ENCODE data around the gene ARHGEF4. TPM values are rescaled to one million over a fixed set of nuclear protein-coding genes. Genes with fewer than 3 reads are reported as not detected.
A peak's percentile ranks its signal among the peaks of the same experiment; 100 is the strongest.

ARHGEF4 gene
- total and polyA plus RNA-seq, 2 donors: 2.9 to 6.5 TPM

GRCh38 chr2:130997198-130997597, 160.5 kb downstream of the ARHGEF4 start:
- no peak overlapping the region for H3K27ac ChIP-seq (ENCODE audit: low read depth in 1 of 2, low read length in 1 of 2)
- H3K4me1 ChIP-seq (ENCODE audit: control insufficient read depth in 2 of 2, insufficient read depth in 2 of 2, low read length in 2 of 2): no peaks in the 10 kb centered on the region
- no peaks in the 10 kb centered on the region for H3K27me3 ChIP-seq (ENCODE audit: control insufficient read depth in 2 of 2, insufficient read depth in 1 of 2, low read length in 1 of 2)
- WGBS: 86% methylated on average over 5 of the region's 5 CpGs
- DNase-seq (ENCODE audit: low read depth in 6 of 9, low spot score in 9 of 9): no peak
- H3K4me3 ChIP-seq (ENCODE audit: low read length in 2 of 2): no peak overlapping the region
- H3K36me3 ChIP-seq (ENCODE audit: control insufficient read depth in 2 of 2, insufficient read depth in 2 of 2, low read length in 1 of 2): no peaks in the 10 kb centered on the region
- no peaks in the 10 kb centered on the region for H3K9me3 ChIP-seq (ENCODE audit: control insufficient read depth in 2 of 2, insufficient read depth in 1 of 2, low read length in 1 of 2)

DNA sequence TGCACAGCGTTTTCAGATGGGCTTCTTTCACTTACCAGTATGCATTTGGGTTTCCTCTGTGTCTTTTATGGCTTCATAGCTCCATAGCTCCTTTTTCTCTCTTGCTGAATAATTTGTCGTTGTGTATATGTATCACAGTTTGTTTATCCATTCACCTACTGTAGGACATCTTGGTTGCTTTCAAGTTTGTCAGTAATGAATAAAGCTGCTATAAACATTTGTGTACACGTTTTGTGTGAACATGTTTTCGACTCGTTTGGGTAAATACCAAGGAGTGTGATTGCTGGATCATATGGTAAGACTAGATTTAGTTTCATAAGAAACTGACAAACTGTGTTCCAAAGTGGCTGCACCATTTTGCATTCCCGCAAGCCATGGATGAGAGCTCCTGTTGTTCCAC, 161.8 kb downstream of the ARHGEF4 start:
- Histone ChIP-seq H3K4me1 (ENCODE audit: control insufficient read depth in 2 of 2, insufficient read depth in 2 of 2, low read length in 2 of 2) (no peaks in the 10 kb centered on the region), H3K4me3 (ENCODE audit: low read length in 2 of 2) (no peak overlapping the region), H3K36me3 (ENCODE audit: control insufficient read depth in 2 of 2, insufficient read depth in 2 of 2, low read length in 1 of 2) (no peaks in the 10 kb centered on the region), H3K27ac (ENCODE audit: low read depth in 1 of 2, low read length in 1 of 2) (no peak overlapping the region), H3K9me3 (ENCODE audit: control insufficient read depth in 2 of 2, insufficient read depth in 1 of 2, low read length in 1 of 2) (no peaks in the 10 kb centered on the region), H3K27me3 (ENCODE audit: control insufficient read depth in 2 of 2, insufficient read depth in 1 of 2, low read length in 1 of 2) (no peaks in the 10 kb centered on the region)
- WGBS: 88% methylated on average over 6 of the region's 6 CpGs
- DNase-seq (ENCODE audit: low read depth in 6 of 9, low spot score in 9 of 9): no peak

GRCh38 chr2:131004446-131005209, 167.9 kb downstream of the ARHGEF4 start:
- Histone ChIP-seq H3K36me3 (ENCODE audit: control insufficient read depth in 2 of 2, insufficient read depth in 2 of 2, low read length in 1 of 2) (no peaks in the 10 kb centered on the region), H3K27me3 (ENCODE audit: control insufficient read depth in 2 of 2, insufficient read depth in 1 of 2, low read length in 1 of 2) (peaks cover 0 to 4% of the 10 kb centered on the region in 2 donors), H3K9me3 (ENCODE audit: control insufficient read depth in 2 of 2, insufficient read depth in 1 of 2, low read length in 1 of 2) (no peaks in the 10 kb centered on the region), H3K4me1 (ENCODE audit: control insufficient read depth in 2 of 2, insufficient read depth in 2 of 2, low read length in 2 of 2) (no peaks in the 10 kb centered on the region), H3K27ac (ENCODE audit: low read depth in 1 of 2, low read length in 1 of 2) (no peak overlapping the region), H3K4me3 (ENCODE audit: low read length in 2 of 2) (no peak overlapping the region)
- WGBS: 96% methylated on average over 11 of the region's 11 CpGs
- no peak for DNase-seq (ENCODE audit: low read depth in 6 of 9, low spot score in 9 of 9)

- H3K4me1 ChIP-seq (ENCODE audit: control insufficient read depth in 2 of 2, insufficient read depth in 2 of 2, low read length in 2 of 2): no peaks in the 10 kb centered on the region
- H3K27me3 ChIP-seq (ENCODE audit: control insufficient read depth in 2 of 2, insufficient read depth in 1 of 2, low read length in 1 of 2): peaks cover 0 to 4% of the 10 kb centered on the region in 2 donors
- WGBS: 84% methylated on average over 16 of the region's 16 CpGs
These were observed 168.7 kb downstream of the ARHGEF4 start for GRCh38 chr2:131005216-131005935.

DNA sequence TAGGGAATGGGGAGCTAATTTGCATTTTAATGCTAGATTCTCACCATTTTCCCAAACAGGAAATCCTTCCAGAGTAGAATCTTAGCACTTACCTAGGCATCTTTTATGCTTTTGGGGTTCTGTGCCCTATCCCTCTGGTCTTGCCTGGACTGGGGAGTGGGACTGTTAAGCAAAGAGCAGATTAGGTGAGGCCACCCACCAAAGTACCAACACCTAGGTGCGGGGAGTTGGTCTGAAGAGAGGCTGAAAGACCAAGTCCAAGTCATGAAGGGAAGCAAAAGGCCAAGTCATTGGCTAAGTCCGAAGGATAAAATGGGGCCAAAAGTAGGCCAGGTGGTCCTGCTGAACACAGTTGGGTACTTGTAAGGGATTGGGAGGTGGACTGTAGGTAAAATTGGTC, 169.8 kb downstream of the ARHGEF4 start:
- WGBS: 96% methylated on average over 2 of the region's 2 CpGs
- Histone ChIP-seq H3K4me3 (ENCODE audit: low read length in 2 of 2) (no peak overlapping the region), H3K4me1 (ENCODE audit: control insufficient read depth in 2 of 2, insufficient read depth in 2 of 2, low read length in 2 of 2) (no peaks in the 10 kb centered on the region), H3K27me3 (ENCODE audit: control insufficient read depth in 2 of 2, insufficient read depth in 1 of 2, low read length in 1 of 2) (peaks cover 0 to 4% of the 10 kb centered on the region in 2 donors), H3K9me3 (ENCODE audit: control insufficient read depth in 2 of 2, insufficient read depth in 1 of 2, low read length in 1 of 2) (no peaks in the 10 kb centered on the region), H3K27ac (ENCODE audit: low read depth in 1 of 2, low read length in 1 of 2) (no peak overlapping the region), H3K36me3 (ENCODE audit: control insufficient read depth in 2 of 2, insufficient read depth in 2 of 2, low read length in 1 of 2) (no peaks in the 10 kb centered on the region)
- no peak for DNase-seq (ENCODE audit: low read depth in 6 of 9, low spot score in 9 of 9)

More at GRCh38 chr2:131005216-131005935, 168.7 kb downstream of the ARHGEF4 start:
- Histone ChIP-seq H3K27ac (ENCODE audit: low read depth in 1 of 2, low read length in 1 of 2) (no peak overlapping the region), H3K4me3 (ENCODE audit: low read length in 2 of 2) (no peak overlapping the region), H3K9me3 (ENCODE audit: control insufficient read depth in 2 of 2, insufficient read depth in 1 of 2, low read length in 1 of 2) (no peaks in the 10 kb centered on the region), H3K36me3 (ENCODE audit: control insufficient read depth in 2 of 2, insufficient read depth in 2 of 2, low read length in 1 of 2) (no peaks in the 10 kb centered on the region)
- no peak for DNase-seq (ENCODE audit: low read depth in 6 of 9, low spot score in 9 of 9)

- DNase-seq (ENCODE audit: low read depth in 6 of 9, low spot score in 9 of 9): no peak
- Histone ChIP-seq H3K36me3 (ENCODE audit: control insufficient read depth in 2 of 2, insufficient read depth in 2 of 2, low read length in 1 of 2) (no peaks in the 10 kb centered on the region), H3K27ac (ENCODE audit: low read depth in 1 of 2, low read length in 1 of 2) (no peak overlapping the region), H3K4me3 (ENCODE audit: low read length in 2 of 2) (no peak overlapping the region), H3K27me3 (ENCODE audit: control insufficient read depth in 2 of 2, insufficient read depth in 1 of 2, low read length in 1 of 2) (peaks cover 0 to 7% of the 10 kb centered on the region in 2 donors), H3K9me3 (ENCODE audit: control insufficient read depth in 2 of 2, insufficient read depth in 1 of 2, low read length in 1 of 2) (no peaks in the 10 kb centered on the region), H3K4me1 (ENCODE audit: control insufficient read depth in 2 of 2, insufficient read depth in 2 of 2, low read length in 2 of 2) (no peaks in the 10 kb centered on the region)
- 98% methylated on average over 1 of the region's 1 CpG for WGBS
These were observed 172.3 kb downstream of the ARHGEF4 start for GRCh38 chr2:131008967-131009366.

DNA sequence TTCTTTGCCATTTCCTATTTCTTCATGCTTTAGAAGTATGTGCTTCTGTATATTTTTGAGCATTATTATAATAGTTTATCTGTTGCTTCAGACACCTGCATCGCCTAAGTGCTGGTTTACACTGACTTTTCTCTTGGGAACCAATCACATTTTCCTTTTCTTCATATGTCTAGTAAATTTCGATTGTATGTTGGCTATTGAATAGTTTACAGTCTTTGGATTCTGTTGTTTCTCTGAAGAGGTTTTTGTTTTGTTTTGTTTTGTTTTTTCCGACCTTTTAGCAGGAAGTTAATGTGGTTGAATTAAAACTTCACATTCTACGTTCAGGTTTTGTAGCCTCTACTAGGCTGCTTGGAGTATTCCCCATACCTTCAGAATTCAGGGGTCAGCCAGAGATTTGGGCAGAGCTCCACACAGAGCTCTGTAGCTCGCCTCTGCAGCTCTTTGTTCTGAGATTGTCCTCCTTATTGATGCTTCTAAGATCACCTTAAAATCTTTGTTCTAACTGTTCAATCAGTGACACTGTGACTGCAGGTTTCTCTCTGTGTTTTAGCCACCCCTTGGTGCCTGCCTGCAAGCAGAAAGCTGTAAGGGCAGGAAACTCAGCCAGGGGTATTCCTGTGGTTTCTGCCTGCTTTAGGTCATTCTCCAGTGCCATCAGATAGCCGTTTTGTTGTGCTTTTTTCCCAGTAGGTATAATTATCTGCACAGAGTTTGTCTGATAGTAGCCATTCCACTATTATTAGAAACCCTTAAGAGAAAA, 173.2 kb downstream of the ARHGEF4 start:
- H3K27me3 ChIP-seq (ENCODE audit: control insufficient read depth in 2 of 2, insufficient read depth in 1 of 2, low read length in 1 of 2): peaks cover 0 to 5% of the 10 kb centered on the region in 2 donors
- H3K36me3 ChIP-seq (ENCODE audit: control insufficient read depth in 2 of 2, insufficient read depth in 2 of 2, low read length in 1 of 2): no peaks in the 10 kb centered on the region
- no peaks in the 10 kb centered on the region for H3K4me1 ChIP-seq (ENCODE audit: control insufficient read depth in 2 of 2, insufficient read depth in 2 of 2, low read length in 2 of 2)
- no peak for DNase-seq (ENCODE audit: low read depth in 6 of 9, low spot score in 9 of 9)
- H3K9me3 ChIP-seq (ENCODE audit: control insufficient read depth in 2 of 2, insufficient read depth in 1 of 2, low read length in 1 of 2): no peaks in the 10 kb centered on the region
- 83% methylated on average over 6 of the region's 6 CpGs for WGBS
- H3K27ac ChIP-seq (ENCODE audit: low read depth in 1 of 2, low read length in 1 of 2): no peak overlapping the region
- H3K4me3 ChIP-seq (ENCODE audit: low read length in 2 of 2): no peak overlapping the region

DNA sequence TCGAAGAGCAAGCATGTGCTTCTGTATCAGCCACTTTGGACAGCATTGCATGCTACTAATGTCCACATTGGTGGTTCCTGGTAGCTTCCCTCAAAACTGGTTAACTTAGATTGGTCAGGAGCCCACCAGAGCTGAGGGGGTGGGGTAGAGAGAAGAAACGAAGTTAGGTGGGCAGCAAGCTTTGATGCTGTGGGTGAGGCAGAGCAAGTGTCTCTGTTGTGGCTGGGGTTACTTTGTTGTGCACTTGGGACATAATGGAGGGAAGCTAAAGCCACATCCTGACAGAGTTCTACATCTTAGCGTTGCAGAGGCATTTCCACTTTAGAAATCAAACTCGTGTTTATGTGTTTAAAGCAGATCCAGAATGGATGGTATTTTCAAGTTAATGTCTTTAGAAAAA, 173.9 kb downstream of the ARHGEF4 start:
- H3K36me3 ChIP-seq (ENCODE audit: control insufficient read depth in 2 of 2, insufficient read depth in 2 of 2, low read length in 1 of 2): no peaks in the 10 kb centered on the region
- no peaks in the 10 kb centered on the region for H3K9me3 ChIP-seq (ENCODE audit: control insufficient read depth in 2 of 2, insufficient read depth in 1 of 2, low read length in 1 of 2)
- no peaks in the 10 kb centered on the region for H3K4me1 ChIP-seq (ENCODE audit: control insufficient read depth in 2 of 2, insufficient read depth in 2 of 2, low read length in 2 of 2)
- peaks cover 0 to 4% of the 10 kb centered on the region in 2 donors for H3K27me3 ChIP-seq (ENCODE audit: control insufficient read depth in 2 of 2, insufficient read depth in 1 of 2, low read length in 1 of 2)
- DNase-seq (ENCODE audit: low read depth in 6 of 9, low spot score in 9 of 9): peak in 3 of 9 donors; percentile 7 to 56 (median 26)
- WGBS: 28% methylated on average over 4 of the region's 4 CpGs
- H3K27ac ChIP-seq (ENCODE audit: low read depth in 1 of 2, low read length in 1 of 2): no peak overlapping the region
- no peak overlapping the region for H3K4me3 ChIP-seq (ENCODE audit: low read length in 2 of 2)

- H3K27me3 ChIP-seq (ENCODE audit: control insufficient read depth in 2 of 2, insufficient read depth in 1 of 2, low read length in 1 of 2): peaks cover 0 to 6% of the 10 kb centered on the region in 2 donors
- no peak for DNase-seq (ENCODE audit: low read depth in 6 of 9, low spot score in 9 of 9)
- no peaks in the 10 kb centered on the region for H3K4me1 ChIP-seq (ENCODE audit: control insufficient read depth in 2 of 2, insufficient read depth in 2 of 2, low read length in 2 of 2)
- no peak overlapping the region for H3K4me3 ChIP-seq (ENCODE audit: low read length in 2 of 2)
- 69% methylated on average over 7 of the region's 7 CpGs for WGBS
- no peaks in the 10 kb centered on the region for H3K9me3 ChIP-seq (ENCODE audit: control insufficient read depth in 2 of 2, insufficient read depth in 1 of 2, low read length in 1 of 2)
- H3K36me3 ChIP-seq (ENCODE audit: control insufficient read depth in 2 of 2, insufficient read depth in 2 of 2, low read length in 1 of 2): no peaks in the 10 kb centered on the region
- H3K27ac ChIP-seq (ENCODE audit: low read depth in 1 of 2, low read length in 1 of 2): no peak overlapping the region
These were observed 174.8 kb downstream of the ARHGEF4 start for GRCh38 chr2:131011486-131011885.

Data from thymus (tissue), 11 donors.